Uterus (tissue), 4 donors: ENCODE data around the gene KRT85. TPM values are rescaled to one million over a fixed set of nuclear protein-coding genes. Genes with fewer than 3 reads are reported as not detected.

Experiments
- DNase-seq, 2 donors: peaks; one replicate each; pipeline ENCODE4 v3.0.0-alpha.2; 2019 to 2020
- H3K27ac ChIP-seq, 2 donors: fragments of 200-600 bp; sonication (generic); 1 replicate in 1 of 2; 2 replicates in 1 of 2; pipeline ENCODE4 v1.5.1; 2016 to 2018
- H3K27me3 ChIP-seq, 2 donors: fragments of 200-600 bp; sonication (generic); one replicate each; pipeline ENCODE4 v1.5.1; 2018 to 2019; ENCODE audit warnings: control low read depth in 1 of 2
- H3K36me3 ChIP-seq, 2 donors: fragments of 200-600 bp; sonication (generic); one replicate each; pipeline ENCODE4 v1.5.1; 2019; ENCODE audit warnings: control low read depth in 1 of 2
- H3K4me1 ChIP-seq, 2 donors: fragments of 200-600 bp; sonication (generic); one replicate each; pipeline ENCODE4 v1.5.1; 2018 to 2019; ENCODE audit warnings: control low read depth in 1 of 2
- H3K4me3 ChIP-seq, 2 donors: fragments of 200-600 bp; sonication (generic); 1 replicate in 1 of 2; 2 replicates in 1 of 2; pipeline ENCODE4 v1.5.1; 2018 to 2019; ENCODE audit warnings: mild to moderate bottlenecking in 1 of 2
- H3K9me3 ChIP-seq, 2 donors: fragments of 200-600 bp; sonication (generic); one replicate each; pipeline ENCODE4 v1.5.1; 2019; ENCODE audit warnings: control low read depth in 1 of 2
- POLR2A ChIP-seq, 2 donors: fragments of 450-650 bp; IDR thresholded peaks; one replicate each; pipeline ENCODE4 v1.6.1; 2016; ENCODE audit warnings: antibody characterized with exemption in 2 of 2, mild to moderate bottlenecking in 1 of 2, moderate library complexity in 1 of 2
- intact Hi-C: fragments of 100-400 bp; cut with DNase I; formaldehyde crosslinking; loops from one replicate; pipeline ENCODE4 v1.15.1; 2023; ENCODE audit warnings: low total_unique reads
- total RNA-seq, 4 donors: library from RNA; depleted of rRNA in 3 of 4; stranded (reverse); fragments of >200 nt in 3 of 4; gene quantifications; one replicate each; pipeline versions ENCODE4 v1.1.0 to v1.2.4, GENCODE V29; 2014 to 2023
- TF ChIP-seq, protein P1 (sequence below), 4 experiments: fragments of 200-600 bp in 2 of 4; fragments of 450-650 bp in 2 of 4; sonication (generic) in 2 of 4; IDR thresholded peaks; one replicate each; pipeline ENCODE4 v1.5.1; 2016 to 2019; ENCODE audit warnings: antibody characterized with exemption in 4 of 4, mild to moderate bottlenecking in 2 of 4, moderate library complexity in 1 of 4
- donor health status: DM: yes; HTN: yes; CAD: no.

KRT85 gene
- total RNA-seq, 4 donors from 2014 or later = 0.76 TPM; not detected in 3

DNA sequence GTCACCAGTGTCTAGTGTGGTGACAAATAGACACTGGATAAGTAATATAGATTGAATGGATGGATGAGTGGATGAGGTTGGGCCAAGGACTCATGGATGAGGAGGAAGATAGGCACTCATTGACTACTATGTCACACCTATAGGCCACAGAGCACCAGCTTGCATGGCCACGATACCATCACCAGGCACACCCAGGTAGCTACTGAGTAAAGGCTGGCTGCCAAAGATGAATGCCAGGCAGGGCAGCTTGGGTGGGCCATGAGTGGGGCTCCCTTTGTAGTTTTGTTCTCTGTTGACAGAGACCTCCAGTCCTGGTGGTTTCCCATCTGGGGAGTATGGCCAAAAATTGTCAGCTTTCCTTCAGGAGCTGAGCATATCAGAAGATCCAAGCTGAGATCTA, 34.9 kb downstream of the KRT85 start:
- peaks cover 0 to 4% of the 10 kb centered on the region in 2 donors for H3K9me3 ChIP-seq
- DNase-seq = no peak
- H3K27ac ChIP-seq = no peak overlapping the region
- H3K4me1 ChIP-seq = no peaks in the 10 kb centered on the region
- H3K36me3 ChIP-seq = no peaks in the 10 kb centered on the region
- no peak for TF ChIP-seq POLR2A (IDR thresholded peaks at IDR 0.05)
- TF ChIP-seq, protein P1, sequence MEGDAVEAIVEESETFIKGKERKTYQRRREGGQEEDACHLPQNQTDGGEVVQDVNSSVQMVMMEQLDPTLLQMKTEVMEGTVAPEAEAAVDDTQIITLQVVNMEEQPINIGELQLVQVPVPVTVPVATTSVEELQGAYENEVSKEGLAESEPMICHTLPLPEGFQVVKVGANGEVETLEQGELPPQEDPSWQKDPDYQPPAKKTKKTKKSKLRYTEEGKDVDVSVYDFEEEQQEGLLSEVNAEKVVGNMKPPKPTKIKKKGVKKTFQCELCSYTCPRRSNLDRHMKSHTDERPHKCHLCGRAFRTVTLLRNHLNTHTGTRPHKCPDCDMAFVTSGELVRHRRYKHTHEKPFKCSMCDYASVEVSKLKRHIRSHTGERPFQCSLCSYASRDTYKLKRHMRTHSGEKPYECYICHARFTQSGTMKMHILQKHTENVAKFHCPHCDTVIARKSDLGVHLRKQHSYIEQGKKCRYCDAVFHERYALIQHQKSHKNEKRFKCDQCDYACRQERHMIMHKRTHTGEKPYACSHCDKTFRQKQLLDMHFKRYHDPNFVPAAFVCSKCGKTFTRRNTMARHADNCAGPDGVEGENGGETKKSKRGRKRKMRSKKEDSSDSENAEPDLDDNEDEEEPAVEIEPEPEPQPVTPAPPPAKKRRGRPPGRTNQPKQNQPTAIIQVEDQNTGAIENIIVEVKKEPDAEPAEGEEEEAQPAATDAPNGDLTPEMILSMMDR (IDR thresholded peaks at IDR 0.05) = no peak
- no peaks in the 10 kb centered on the region for H3K27me3 ChIP-seq
- intact Hi-C loops = no loop called here
- H3K4me3 ChIP-seq = no peak overlapping the region

DNA sequence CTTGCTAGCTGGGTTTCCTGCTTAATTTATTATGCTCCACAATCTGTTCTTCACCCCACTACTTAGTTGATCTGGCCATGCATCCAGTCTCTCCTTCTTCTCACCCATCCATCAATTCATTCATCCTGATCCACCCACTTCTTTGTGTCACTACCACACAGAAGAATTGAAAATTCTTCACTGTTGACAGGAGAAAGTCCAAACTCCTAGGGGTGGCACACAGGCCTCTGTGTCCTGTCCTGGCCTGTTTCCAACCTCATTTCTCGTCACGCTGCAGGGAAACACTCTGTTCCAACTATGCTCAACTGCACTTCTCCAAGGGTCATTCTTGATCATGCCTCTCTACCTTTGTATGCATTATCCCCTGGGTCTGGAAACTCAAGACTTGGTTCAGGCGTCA, 35.4 kb downstream of the KRT85 start:
- Histone ChIP-seq H3K27ac (no peak overlapping the region), H3K4me3 (no peak overlapping the region), H3K27me3 (no peaks in the 10 kb centered on the region), H3K36me3 (no peaks in the 10 kb centered on the region), H3K4me1 (no peaks in the 10 kb centered on the region), H3K9me3 (peaks cover 0 to 4% of the 10 kb centered on the region in 2 donors)
- no peak for DNase-seq
- TF ChIP-seq, protein P1 (IDR thresholded peaks at IDR 0.05) = no peak
- TF ChIP-seq POLR2A (IDR thresholded peaks at IDR 0.05) = no peak
- intact Hi-C loops = no loop called here

DNA sequence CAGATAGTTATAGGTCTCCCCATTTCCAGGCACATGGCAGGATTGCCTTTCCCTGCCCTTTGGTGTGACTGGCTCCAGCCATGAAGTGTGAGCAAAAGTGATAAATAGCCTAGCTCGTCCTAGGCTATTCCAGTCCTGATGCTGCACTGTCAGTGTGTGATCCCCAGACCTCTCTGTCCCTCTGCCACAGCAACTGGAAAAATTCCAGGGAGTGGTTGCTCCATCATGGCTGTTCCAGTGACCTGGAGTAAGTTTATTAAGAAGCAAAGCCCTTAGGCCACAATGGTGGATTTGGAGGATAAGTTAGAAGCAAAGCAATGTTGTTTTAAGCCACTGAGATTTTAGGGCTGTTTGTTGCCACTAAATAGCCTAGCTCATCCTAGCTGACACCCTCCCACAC, 36.2 kb downstream of the KRT85 start:
- Histone ChIP-seq H3K4me1 (no peaks in the 10 kb centered on the region), H3K27me3 (no peaks in the 10 kb centered on the region), H3K27ac (no peak overlapping the region), H3K9me3 (peaks cover 0 to 4% of the 10 kb centered on the region in 2 donors), H3K4me3 (no peak overlapping the region), H3K36me3 (no peaks in the 10 kb centered on the region)
- TF ChIP-seq POLR2A (IDR thresholded peaks at IDR 0.05) = no peak
- TF ChIP-seq, protein P1 (IDR thresholded peaks at IDR 0.05) = no peak
- intact Hi-C loops = no loop called here
- DNase-seq = no peak

DNA sequence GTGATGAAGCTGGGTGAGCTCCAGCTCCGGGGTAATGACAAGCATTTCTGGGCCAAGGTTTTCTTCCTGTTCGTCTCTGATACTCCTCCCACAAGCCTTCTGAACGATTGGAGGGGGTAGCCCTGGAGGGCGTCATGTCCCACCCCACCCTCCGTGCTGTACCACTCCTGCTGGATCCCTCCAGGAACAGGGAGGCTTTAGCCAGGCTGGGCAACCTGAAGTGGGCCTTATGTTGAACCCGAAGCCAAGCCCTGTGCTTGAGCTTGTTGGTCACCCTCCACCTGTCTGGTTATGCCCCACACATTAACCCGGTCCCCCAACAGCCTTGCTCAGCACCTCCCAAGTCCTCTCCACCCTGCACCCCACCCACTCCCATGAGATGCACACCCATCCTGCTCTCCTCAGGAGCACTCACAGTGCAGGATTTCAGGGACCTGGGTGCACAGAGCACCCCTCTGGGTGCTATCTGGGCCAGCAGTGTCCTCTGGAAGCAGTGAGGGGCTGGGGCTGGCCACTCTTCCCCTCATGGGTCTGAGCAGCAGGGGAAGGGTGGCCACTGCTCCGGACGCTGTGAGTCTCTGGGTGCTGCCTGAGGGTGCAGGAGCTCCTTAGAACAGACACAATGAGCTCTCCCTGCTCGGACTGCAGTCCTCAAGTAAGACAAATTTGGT, 39.3 kb downstream of the KRT85 start:
- Histone ChIP-seq H3K4me3 (no peak overlapping the region), H3K27me3 (no peaks in the 10 kb centered on the region), H3K4me1 (no peaks in the 10 kb centered on the region), H3K36me3 (no peaks in the 10 kb centered on the region), H3K9me3 (no peaks in the 10 kb centered on the region), H3K27ac (no peak overlapping the region)
- DNase-seq = no peak
- no peak for TF ChIP-seq POLR2A (IDR thresholded peaks at IDR 0.05)
- TF ChIP-seq, protein P1 (IDR thresholded peaks at IDR 0.05) = no peak
- intact Hi-C loops = no loop called here

DNA sequence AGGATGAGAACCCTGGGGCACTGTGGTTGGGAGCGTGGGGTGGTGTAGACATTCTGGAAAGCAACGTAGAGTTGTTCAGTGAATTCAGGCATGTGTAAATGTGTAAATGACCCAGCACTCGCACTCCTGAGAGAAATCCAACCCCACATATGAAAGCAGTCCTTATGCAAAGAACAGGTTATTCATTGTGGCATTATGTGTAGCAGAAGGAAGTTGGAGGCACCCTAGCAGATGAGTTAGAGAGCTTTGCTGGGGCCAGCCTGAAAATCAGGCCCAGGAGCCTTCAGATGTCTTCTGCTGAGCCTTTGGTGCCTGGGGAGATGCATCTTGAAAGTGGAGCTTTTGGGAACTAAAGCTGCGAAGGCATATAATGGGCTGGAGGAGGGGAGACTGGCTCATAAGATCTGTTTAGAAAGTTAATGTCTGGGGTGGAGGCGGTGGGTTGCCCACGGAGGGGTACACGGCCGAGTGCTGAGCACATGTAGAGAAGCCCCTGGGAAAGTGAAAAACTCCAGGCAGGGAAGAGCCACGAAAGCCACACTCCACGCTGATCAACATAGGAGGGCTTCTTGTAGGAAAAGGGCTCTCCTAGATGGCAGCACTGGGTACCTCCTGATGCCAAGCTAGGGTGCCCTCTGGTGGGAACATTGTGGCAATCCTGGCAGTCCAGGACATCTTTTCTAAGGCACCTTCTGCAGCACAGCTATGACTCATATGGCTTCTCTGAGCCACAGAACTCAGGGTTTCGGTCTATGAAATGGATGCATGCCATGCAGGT, 40.0 kb downstream of the KRT85 start:
- H3K36me3 ChIP-seq = no peaks in the 10 kb centered on the region
- no peaks in the 10 kb centered on the region for H3K9me3 ChIP-seq
- intact Hi-C loops = no loop called here
- H3K4me3 ChIP-seq = no peak overlapping the region
- TF ChIP-seq POLR2A (IDR thresholded peaks at IDR 0.05) = no peak
- TF ChIP-seq, protein P1 (IDR thresholded peaks at IDR 0.05) = peak; percentile 52 to 78 (median 60)
- no peaks in the 10 kb centered on the region for H3K4me1 ChIP-seq
- H3K27me3 ChIP-seq = no peaks in the 10 kb centered on the region
- DNase-seq = peak; percentile 55 to 61
- no peak overlapping the region for H3K27ac ChIP-seq
